Upper lobe of left lung (tissue), 6 donors: ENCODE data around the gene FILIP1L. TPM values are rescaled to one million over a fixed set of nuclear protein-coding genes. Genes with fewer than 3 reads are reported as not detected.

Experiments
- ATAC-seq, 2 donors: fragments of 200-7000 bp; cut with Tn5 transposase; one replicate each; pipeline ENCODE4 v1.9.1; 2022; ENCODE audit warnings: mild to moderate bottlenecking in 2 of 2, moderate library complexity in 2 of 2; ENCODE audit not compliant: low FRiP score in 2 of 2
- DNase-seq, 2 donors: peaks; one replicate each; pipeline ENCODE4 v3.0.0-alpha.2; 2019 to 2020
- H3K27ac ChIP-seq, 4 donors: fragments of 200-600 bp; sonication (generic); one replicate each; pipeline ENCODE4 v1.5.1; 2016 to 2019
- H3K27me3 ChIP-seq, 4 donors: fragments of 200-600 bp; sonication (generic); one replicate each; pipeline ENCODE4 v1.5.1; 2017 to 2019
- H3K36me3 ChIP-seq, 4 donors: fragments of 200-600 bp; sonication (generic); one replicate each; pipeline ENCODE4 v1.5.1; 2016 to 2019
- H3K4me1 ChIP-seq, 4 donors: fragments of 200-600 bp; sonication (generic); one replicate each; pipeline ENCODE4 v1.5.1; 2018 to 2019
- H3K4me3 ChIP-seq, 4 donors: fragments of 200-600 bp; sonication (generic); one replicate each; pipeline ENCODE4 v1.5.1; 2017 to 2019; ENCODE audit warnings: mild to moderate bottlenecking in 2 of 4, moderate library complexity in 1 of 4
- H3K9me3 ChIP-seq, 4 donors: fragments of 200-600 bp; sonication (generic); one replicate each; pipeline ENCODE4 v1.5.1; 2018 to 2019
- EP300 ChIP-seq, 4 donors: sonication (generic); formaldehyde crosslinking; IDR thresholded peaks; one replicate each; pipeline ENCODE4 v1.5.1; 2017; ENCODE audit warnings: antibody characterized with exemption in 4 of 4, control low read depth in 2 of 4
- POLR2A ChIP-seq, 4 donors: fragments of 450-650 bp; IDR thresholded peaks; one replicate each; pipeline ENCODE4 v1.5.1; 2016 to 2017; ENCODE audit warnings: antibody characterized with exemption in 4 of 4, mild to moderate bottlenecking in 2 of 4
- POLR2AphosphoS5 ChIP-seq, 2 donors: sonication (generic); formaldehyde crosslinking; IDR thresholded peaks; one replicate each; pipeline ENCODE4 v1.5.1; 2017; ENCODE audit warnings: antibody characterized with exemption in 2 of 2
- whole genome bisulfite sequencing, 2 donors: methylation state at CpG; one replicate each; pipeline ENCODE4 v1.1.5; 2017 to 2018; 5-methylcytosine and 5-hydroxymethylcytosine counted together
- total RNA-seq, 6 donors: library from RNA; depleted of rRNA in 4 of 6; stranded (reverse); fragments of >200 nt in 4 of 6; gene quantifications; one replicate each; pipeline versions ENCODE4 v1.1.0 to v1.2.1, GENCODE V29; 2016 to 2021
- TF ChIP-seq, protein P1 (sequence below), 6 experiments: fragments of 450-650 bp in 4 of 6; fragments of 200-600 bp in 2 of 6; sonication (generic) in 2 of 6; IDR thresholded peaks; one replicate each; pipeline ENCODE4 v1.5.1; 2016 to 2019; ENCODE audit warnings: antibody characterized with exemption in 6 of 6
- donor health status: DM: no; HTN: no; CAD: no; lungs with moderate emphysema.
- donor health status: DM: no; HTN: yes; CAD: no; lungs with severe emphysema.

FILIP1L gene
- total RNA-seq, 6 donors from 2014 or later, result 19.4 to 38.2 (median 25.9) TPM

DNA sequence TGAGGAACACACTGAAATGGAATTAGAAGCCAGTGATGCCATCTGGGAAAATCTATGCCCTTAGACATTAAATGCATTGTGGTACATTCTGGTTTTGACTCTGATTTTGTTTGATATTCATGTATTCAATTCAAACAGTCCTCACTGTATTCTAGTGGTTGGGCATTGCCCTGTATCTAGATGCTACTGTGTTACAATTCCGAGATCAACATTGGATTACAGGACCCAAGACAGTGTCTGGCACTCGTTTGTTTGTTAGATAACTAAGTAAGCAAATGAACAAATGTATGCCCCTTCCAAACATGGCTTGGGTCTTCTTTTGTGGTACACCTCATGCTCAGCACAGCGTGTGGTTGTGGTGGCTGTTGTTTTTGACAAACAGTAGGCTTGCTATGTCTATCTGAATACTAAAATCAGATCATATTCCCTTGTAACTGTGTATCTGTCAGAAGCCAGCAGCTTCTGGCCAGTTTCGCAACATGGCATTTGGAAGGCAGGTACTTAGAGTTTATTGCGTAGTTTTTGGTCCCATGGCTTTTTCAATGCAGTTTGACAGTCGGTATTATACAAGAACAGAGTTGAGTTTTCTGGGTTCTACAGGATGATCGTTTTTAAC, 5.7 kb downstream of the FILIP1L start:
- peaks cover 8 to 39% (median 20%) of the 10 kb centered on the region in 4 donors for H3K4me1 ChIP-seq
- no peak for TF ChIP-seq POLR2AphosphoS5 (IDR thresholded peaks at IDR 0.05)
- no peak overlapping the region for H3K27ac ChIP-seq
- H3K36me3 ChIP-seq, result no peaks in the 10 kb centered on the region
- DNase-seq, result no peak
- 85 to 90% methylated on average over 7 of the region's 7 CpGs for WGBS, 2 donors
- H3K27me3 ChIP-seq, result no peaks in the 10 kb centered on the region
- no peak for ATAC-seq
- H3K4me3 ChIP-seq, result no peak overlapping the region
- H3K9me3 ChIP-seq, result no peaks in the 10 kb centered on the region

- 39 to 46% methylated on average over 4 of the region's 4 CpGs for WGBS, 2 donors
- DNase-seq, result no peak
- Histone ChIP-seq H3K4me1 (peaks cover 8 to 35% (median 22%) of the 10 kb centered on the region in 4 donors), H3K36me3 (no peaks in the 10 kb centered on the region), H3K27ac (no peak overlapping the region), H3K27me3 (no peaks in the 10 kb centered on the region), H3K9me3 (no peaks in the 10 kb centered on the region), H3K4me3 (no peak overlapping the region)
- TF ChIP-seq EP300 (IDR thresholded peaks at IDR 0.05) (no peak), POLR2A (IDR thresholded peaks at IDR 0.05) (no peak), POLR2AphosphoS5 (IDR thresholded peaks at IDR 0.05) (no peak)
- TF ChIP-seq, protein P1, sequence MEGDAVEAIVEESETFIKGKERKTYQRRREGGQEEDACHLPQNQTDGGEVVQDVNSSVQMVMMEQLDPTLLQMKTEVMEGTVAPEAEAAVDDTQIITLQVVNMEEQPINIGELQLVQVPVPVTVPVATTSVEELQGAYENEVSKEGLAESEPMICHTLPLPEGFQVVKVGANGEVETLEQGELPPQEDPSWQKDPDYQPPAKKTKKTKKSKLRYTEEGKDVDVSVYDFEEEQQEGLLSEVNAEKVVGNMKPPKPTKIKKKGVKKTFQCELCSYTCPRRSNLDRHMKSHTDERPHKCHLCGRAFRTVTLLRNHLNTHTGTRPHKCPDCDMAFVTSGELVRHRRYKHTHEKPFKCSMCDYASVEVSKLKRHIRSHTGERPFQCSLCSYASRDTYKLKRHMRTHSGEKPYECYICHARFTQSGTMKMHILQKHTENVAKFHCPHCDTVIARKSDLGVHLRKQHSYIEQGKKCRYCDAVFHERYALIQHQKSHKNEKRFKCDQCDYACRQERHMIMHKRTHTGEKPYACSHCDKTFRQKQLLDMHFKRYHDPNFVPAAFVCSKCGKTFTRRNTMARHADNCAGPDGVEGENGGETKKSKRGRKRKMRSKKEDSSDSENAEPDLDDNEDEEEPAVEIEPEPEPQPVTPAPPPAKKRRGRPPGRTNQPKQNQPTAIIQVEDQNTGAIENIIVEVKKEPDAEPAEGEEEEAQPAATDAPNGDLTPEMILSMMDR (IDR thresholded peaks at IDR 0.05), result no peak
- no peak for ATAC-seq
Measured at GRCh38 chr3:100107221-100107814, 7.0 kb downstream of the FILIP1L start.

DNA sequence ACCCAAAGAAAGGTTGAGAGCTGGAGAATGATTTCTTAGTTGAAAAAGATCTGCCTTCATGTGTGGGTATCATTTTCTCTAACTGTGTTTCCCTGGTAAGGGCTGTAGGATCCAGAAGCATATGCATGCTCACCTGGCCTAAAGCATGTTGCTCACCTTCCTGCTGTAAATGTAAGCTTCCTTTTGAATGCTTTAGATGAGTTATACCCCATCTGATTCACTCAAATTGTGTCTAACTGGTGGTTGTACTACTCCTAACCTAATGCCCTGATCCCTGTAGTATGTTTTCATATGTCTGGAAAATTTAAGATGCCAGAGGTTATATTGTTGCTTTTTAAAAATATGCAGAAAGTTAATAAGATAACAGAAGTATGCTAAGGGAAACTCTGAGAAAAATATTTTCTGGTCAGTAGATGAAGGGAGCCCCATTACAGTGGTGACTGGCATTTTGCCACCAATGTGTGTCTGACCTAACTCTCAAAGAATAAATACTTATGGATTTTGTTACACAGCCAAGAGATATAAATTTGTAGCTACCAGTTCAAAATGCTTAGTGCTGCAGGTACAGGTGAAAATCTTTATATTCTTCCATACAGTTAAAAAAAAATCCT, 7.7 kb downstream of the FILIP1L start:
- TF ChIP-seq, protein P1 (IDR thresholded peaks at IDR 0.05), result no peak
- TF ChIP-seq EP300 (IDR thresholded peaks at IDR 0.05) (no peak), POLR2A (IDR thresholded peaks at IDR 0.05) (no peak), POLR2AphosphoS5 (IDR thresholded peaks at IDR 0.05) (no peak)
- peaks cover 8 to 35% (median 22%) of the 10 kb centered on the region in 4 donors for H3K4me1 ChIP-seq
- no peaks in the 10 kb centered on the region for H3K9me3 ChIP-seq
- H3K36me3 ChIP-seq, result no peaks in the 10 kb centered on the region
- H3K27me3 ChIP-seq, result no peaks in the 10 kb centered on the region
- DNase-seq, result no peak
- H3K4me3 ChIP-seq, result no peak overlapping the region
- peak overlapping the region in 1 of 4 donors; percentile 15 for H3K27ac ChIP-seq
- ATAC-seq, result no peak

DNA sequence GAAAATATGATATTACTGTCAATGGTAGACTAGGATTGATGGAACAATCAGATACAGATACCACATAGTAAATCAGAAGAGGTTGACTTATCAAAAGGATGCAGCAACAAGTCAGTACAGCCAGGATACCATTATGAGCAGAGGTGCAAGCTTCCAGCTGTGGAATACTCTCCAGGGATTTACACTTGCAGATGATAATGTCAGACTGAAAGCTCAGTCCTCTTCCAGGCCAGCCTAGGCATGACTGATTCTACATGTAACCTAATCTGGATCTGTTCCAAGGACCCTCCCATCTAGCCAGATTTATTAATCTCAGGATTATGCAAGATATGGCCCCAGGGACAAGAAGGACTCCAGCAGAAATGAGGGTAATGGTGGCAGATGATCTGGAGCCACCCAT, 8.2 kb downstream of the FILIP1L start:
- no peaks in the 10 kb centered on the region for H3K36me3 ChIP-seq
- H3K4me3 ChIP-seq, result no peak overlapping the region
- H3K9me3 ChIP-seq, result no peaks in the 10 kb centered on the region
- peak overlapping the region in 1 of 4 donors; percentile 15 for H3K27ac ChIP-seq
- ATAC-seq (no peak), DNase-seq (no peak)
- H3K27me3 ChIP-seq, result no peaks in the 10 kb centered on the region
- H3K4me1 ChIP-seq, result peaks cover 8 to 35% (median 22%) of the 10 kb centered on the region in 4 donors
- TF ChIP-seq EP300 (IDR thresholded peaks at IDR 0.05) (no peak), POLR2A (IDR thresholded peaks at IDR 0.05) (no peak), POLR2AphosphoS5 (IDR thresholded peaks at IDR 0.05) (no peak)
- TF ChIP-seq, protein P1 (IDR thresholded peaks at IDR 0.05), result no peak

- Histone ChIP-seq H3K4me3 (no peak overlapping the region), H3K27ac (peak overlapping the region in 1 of 4 donors; percentile 18), H3K36me3 (no peaks in the 10 kb centered on the region), H3K4me1 (peaks cover 8 to 35% (median 22%) of the 10 kb centered on the region in 4 donors), H3K27me3 (no peaks in the 10 kb centered on the region), H3K9me3 (no peaks in the 10 kb centered on the region)
- DNase-seq, result no peak
- TF ChIP-seq, protein P1 (IDR thresholded peaks at IDR 0.05), result no peak
- ATAC-seq, result no peak
- 93 to 96% methylated on average over 1 of the region's 1 CpG for WGBS, 2 donors
Measured at GRCh38 chr3:100105501-100105900, 8.8 kb downstream of the FILIP1L start.
